GM21619 (cell line): ENCODE results near the gene MYO16.
A peak's percentile ranks its signal among the peaks of the same experiment; 100 is the strongest.
"Not testable (repeated sequence)": the region's sequence is repeated elsewhere in the genome, so short reads cannot be mapped to it uniquely, and the experiment has no call there.

ENCODE experiments used
- ATAC-seq: cut with Tn5 transposase; IDR thresholded peaks from one replicate; pipeline ENCODE4 v1.9.1; 2021; ENCODE audit not compliant: unreplicated experiment

MYO16 gene

DNA sequence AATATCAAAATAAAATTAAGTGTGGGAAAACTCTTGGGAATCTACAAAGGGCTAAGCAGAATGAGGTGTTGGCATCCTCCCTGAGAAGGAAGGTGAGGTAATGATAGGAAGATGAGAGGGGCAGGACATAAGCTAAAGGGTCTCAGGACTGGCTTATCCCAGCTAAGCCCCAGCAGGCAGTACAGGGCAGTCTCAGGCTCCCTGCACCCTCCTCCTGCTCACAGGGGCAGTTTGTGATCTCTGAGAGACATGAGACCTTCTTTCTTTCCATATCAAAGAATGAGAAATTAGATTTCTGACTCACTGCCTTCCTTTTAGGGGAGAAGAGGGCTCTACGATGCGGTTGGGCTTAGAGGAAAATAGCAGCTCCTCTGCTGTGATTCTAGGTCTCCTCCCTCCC, 586.0 kb downstream of the MYO16 start:
- ATAC-seq, result no peak

DNA sequence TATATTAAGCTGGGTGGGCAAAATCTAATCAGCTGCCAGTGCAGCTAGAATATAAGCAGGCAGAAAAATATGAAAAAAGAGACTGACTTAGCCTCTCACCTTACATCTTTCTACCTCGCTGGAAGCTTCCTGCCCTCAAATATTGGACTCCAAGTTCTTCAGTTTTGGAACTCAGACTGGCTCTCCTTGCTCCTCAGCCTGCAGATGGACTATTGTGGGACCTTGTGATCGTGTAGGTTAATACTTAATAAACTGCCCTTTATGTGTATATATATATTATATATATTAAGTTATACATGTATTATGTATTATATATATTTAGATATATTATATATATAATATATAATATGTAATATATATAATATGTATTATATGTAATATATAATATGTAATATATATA, 588.1 kb downstream of the MYO16 start:
- ATAC-seq, result not testable (repeated sequence)

DNA sequence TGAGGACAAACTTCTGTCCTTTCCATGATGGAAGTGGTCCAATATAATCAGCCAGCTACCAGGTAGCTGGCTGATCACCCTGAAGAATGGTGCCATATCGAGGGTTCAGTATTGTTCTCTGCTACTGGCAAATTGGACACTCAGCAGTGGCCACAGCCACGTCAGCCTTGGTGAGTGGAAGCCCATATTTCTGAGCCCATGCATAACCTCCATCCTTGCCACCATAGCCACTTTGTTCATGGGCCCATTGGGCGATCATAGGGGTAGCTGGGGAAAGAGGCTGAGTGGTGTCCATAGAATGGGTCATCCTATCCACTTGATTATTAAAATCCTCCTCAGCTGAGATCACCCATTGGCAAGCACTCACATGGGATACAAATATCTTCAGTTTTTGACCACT, 591.2 kb downstream of the MYO16 start:
- ATAC-seq, result no peak

DNA sequence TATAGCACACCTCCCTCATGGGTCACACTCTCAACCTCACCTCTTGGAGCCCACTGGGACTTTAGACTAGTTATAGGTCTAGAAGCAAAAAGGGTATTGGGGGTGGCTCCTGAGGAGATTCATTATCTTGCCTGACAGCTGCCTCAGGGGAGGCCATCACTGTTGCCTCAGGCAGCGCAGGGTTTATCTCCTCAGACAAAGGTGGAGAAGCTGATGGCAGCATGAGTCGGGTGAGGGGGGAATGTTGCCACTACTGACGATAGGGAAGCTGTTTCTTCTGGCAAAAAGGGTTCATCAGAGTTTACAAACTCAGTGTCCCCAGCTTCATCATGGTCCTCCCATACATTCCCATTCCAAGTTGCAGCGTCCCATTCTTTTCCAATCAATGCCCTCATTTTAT, 594.6 kb downstream of the MYO16 start:
- no peak for ATAC-seq

DNA sequence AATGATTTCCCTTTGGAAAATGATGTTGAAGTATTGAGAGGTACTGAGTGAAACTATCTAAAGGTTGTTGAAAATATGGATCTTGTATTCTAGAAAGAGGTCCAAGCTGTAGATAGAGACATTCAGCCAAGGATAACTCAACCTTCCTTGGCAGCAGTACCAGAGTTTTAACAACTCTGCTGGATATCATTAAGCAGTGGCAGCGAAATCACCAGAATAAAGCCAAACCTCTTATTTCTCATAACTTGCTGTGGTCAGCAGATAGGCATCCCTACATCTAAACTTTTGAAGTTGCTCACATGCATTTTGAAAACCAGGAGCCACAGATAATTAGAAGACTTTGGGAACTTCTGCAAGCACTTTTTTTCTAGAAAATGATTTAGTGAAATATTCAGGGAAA, 597.2 kb downstream of the MYO16 start:
- no peak for ATAC-seq

DNA sequence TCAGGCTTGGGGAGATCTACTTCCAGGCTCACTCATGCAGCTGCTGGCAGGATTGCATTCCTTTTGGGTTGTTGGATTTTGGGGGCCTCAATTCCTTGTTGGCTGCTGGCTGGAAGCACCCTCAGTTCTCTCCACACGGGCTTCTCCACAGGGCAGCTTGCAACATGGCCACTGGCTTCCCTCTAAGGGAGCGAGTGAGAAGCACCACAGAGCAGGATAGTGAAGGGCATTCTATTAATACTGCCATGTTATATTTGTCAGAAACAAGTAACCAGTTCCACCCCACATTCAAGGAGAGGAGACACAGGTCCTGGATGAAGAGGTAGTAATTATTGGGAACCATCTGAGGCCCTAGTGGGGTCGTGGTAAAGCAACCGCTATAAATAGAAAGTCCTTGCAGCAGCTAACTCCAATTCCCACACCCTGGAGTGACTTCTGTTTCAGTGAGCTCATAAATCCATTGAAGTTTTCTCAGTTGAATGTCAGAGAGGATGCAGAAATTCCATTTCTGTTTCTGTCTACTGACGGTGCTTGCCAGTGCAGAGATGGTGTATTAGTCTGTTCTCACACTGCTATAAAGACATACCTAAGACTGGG, 598.0 kb downstream of the MYO16 start:
- ATAC-seq, result no peak

DNA sequence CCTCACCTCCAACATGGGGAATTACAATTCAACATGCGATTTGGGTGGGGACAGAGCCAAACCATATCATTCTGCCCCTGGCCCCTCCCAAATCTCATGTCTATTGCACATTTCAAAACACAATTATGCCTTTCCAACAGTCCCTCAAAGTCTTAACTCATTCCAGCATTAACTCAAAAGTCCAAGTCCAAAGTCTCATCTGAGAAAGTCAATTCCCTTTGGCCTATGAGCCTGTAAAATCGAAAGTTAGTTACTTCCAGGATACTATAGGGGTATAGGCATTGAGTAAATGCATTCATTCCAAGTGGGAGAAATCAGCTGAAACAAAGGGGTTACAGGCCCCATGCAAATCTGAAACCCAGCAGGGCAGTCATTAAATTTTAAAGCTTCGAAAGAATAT, 598.8 kb downstream of the MYO16 start:
- ATAC-seq, result no peak

DNA sequence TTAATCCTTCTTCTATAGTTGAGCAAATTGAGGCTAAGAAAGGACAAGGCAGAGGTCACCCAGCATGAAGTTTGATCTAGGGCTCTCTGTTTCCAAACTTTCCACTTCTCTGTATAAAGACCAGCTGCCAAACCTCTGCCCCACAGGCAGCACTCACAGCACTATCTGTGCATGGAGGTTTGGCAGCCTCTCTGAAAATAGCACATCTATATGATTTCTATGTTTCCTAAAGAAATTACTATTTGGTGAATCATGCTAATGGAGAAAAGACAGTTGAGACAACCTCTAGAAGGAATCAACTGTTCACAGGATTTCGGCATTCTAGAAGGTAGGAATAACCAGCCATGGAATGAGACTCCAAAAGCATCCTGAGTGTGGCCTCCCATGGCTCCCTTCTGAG, 602.5 kb downstream of the MYO16 start:
- ATAC-seq, result no peak

DNA sequence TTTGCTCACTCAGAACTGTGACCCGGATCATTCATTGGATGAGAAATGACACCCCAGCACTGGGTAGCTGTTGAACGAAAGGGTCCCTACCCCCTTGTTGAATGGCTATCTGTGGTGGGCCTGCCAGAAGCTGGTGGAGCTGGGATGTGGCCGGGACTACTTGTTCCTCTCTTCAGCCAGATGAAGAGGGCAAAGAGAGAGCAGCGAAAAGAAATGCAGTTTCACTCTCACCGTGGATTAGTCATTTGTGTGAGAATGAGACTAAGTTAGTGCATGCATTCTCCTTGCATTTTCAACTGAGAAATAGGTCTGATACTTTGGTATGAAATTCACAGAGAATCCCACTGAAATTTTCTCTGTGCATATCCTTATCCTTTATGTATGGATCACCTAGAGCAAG, 603.9 kb downstream of the MYO16 start:
- peak; percentile 76 for ATAC-seq

DNA sequence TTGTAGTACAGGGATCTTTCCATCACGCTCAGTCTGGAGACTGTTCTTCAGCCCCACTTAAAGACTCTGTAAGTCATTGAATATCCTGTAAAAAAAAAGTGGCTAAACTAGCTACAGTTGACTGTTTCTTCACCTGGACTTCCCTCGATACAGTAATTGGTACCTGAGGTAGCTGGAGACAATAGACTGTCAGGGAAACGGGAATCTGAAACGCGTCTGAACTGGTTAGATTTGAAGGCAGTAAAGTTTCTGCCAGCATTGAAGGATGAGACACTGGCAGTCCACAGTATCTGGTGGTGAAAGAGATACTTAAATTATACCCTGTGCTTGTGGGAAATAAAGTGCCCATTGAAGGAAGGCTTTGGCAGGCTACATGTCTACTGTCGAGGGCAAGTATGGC, 606.5 kb downstream of the MYO16 start:
- ATAC-seq, result no peak

DNA sequence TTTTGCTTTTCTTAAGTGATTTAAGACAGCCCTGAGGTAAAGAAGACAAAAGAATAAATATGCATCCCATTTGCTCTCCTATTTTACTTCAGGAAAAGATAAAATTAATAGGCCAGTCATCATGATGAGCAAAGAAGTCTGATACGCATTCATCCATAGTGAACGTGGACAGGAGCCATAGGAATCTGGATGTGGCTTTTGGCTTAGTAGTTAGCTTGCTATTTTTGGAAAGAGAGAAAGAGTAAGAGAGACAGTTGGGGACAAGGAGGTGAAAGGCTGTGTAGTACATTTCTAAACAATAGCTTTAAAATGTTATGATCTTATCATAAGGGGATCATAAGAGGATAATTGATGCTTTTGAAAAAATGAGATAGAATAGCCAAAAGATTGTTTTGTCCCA, 611.7 kb downstream of the MYO16 start:
- ATAC-seq, result no peak

DNA sequence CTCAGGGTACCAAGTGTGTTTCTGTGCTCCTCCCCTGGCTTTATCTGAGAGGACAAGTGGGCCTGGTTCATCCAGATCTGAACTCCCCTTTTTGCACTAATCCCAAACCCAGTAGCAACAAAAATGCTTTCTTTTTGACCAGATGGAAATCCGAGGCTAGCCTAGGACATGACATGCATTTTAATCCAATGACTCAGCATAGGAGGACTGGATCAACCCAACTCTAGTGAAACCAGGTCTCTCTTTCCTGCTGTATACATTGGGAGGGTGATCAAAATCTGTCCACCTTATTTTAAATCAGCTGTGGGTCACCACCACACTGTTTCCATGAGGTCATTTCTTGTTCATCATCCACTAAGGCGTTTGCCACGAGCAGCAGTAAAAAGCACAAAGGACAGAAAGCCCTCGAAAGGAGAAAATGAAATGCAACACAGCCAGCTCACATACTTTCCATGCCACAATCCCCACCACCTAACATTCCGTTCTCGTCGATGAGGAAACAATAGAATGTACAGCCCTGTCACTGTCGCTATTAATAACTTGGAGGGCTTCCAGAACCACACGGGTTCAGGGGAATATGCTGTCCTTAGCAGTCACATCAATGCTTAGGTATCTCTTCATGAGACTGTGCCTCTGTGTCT, 614.0 kb downstream of the MYO16 start:
- no peak for ATAC-seq

DNA sequence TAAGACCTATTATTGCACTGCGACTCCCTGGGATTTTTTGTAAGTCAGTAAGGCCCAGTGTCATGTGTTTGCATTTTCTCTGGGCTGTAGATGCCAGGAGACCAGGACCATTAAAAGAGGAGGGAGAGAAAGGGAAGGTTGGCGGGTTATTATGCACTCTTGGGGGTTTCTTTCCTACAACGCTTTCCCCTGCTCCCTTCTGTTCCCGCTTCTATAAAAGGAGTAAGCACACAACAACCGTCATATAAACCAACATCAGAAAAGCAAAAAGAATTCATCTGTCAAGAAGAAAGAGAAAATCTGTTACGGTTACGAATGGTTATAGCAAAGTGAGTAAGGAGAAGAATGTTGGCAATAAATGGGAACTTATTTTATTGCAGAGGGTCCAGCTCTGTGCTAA, 615.2 kb downstream of the MYO16 start:
- no peak for ATAC-seq

DNA sequence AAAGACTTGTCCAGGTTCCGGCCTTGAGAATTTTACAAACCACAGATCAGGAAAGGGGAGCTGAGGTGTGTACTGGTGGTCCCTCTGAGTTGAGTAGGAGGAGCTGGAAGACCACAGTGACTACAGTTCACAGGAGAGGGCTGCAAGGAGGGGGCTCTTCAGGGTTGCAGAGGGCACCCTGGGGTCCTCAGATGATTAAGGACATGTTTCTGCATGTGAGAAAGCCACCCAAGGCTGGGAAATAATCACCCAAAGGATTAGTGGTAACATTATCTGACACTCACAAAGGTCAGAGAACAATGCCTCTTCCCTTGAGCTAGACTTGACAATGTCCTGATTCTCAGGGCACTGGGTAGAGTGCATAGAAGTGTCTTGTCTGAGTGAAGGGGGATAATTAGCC, 616.6 kb downstream of the MYO16 start:
- no peak for ATAC-seq

DNA sequence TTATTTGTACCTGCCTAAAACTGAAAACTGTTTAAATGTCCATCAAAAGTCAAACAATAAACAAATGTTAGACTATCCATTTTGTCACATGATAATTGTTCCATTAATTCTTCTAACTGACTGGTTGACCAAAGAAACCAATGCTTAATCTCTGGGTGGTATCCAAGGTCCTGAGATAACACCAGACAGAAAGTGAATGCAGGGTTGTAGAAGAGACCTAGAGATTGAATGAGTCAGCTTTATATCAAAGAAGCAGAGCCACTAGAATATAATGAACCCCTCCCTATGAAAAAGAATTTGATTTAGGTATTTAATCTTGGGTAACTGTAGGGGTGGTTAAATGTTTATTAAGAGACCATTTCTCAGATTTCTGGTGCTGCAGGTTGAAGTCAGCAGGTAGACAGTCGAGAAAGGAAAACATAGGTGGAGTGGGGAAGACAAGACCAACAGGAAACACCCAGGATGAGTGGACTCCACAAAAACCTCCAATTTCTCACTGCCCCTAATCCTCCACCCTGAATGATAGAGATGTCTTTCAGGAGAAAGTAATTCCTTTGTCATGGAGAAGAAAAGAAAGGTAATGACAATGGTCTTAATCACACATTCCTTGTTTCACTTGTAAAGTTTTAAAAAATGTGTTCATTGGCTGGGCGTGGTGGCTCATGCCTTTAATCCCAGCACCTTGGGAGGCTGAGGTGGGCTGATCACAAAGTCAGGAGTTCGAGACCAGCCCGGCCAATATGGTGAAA, 620.5 kb downstream of the MYO16 start:
- ATAC-seq, result no peak

DNA sequence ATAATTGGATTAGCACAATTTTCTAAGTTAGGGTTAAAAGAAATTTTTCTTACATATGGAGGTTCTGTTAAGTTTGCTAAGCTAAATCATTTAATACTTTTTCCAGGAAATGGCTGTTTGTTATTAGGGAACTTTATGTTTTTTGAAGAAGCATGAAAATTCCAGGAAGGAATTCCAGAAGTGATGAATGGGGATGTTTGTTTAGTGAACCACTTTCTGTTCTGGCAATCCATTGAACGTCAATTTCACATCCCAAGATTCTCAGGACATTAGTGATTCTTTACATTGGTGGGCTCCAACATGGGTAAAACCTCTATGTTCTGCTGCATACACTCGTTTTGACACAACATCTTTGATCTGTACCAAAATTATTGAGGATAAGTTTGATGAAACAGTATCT, 622.5 kb downstream of the MYO16 start:
- no peak for ATAC-seq

DNA sequence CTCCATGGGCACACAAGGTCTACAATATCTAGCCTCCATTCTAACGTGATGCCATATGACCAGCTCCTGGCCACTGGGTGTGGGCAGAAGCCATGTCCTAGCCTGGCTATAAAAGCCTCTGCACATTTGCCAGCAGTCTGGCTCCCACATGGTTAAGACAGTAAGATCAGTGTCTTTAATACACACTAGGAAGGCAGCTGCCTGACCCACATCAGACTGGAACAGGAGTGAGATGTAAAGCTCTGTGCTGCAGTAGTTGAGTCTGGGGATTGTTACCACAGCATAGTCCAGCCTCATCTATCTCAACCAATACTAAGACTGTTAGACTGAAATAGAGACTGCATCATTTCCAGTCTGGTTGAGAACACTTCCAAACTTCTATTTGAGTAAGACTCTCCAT, 623.9 kb downstream of the MYO16 start:
- no peak for ATAC-seq

DNA sequence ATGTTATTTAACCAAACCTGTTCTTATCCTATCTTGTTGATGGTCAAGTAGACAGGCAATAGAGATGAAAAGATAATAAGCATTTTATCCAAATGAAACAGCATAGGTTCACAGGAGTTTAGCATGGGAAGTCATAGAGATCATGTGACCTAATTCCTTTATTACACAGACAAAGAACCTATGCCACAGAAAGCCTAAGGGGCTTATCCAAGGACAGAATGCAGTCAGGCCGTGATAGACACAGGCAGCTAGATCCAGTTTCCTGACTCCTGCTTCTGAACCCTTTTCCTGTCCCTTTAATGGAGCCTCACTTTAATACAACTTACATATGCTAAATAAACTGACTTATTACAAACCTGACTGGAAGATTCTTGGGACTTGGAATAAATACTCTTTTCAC, 624.9 kb downstream of the MYO16 start:
- ATAC-seq, result no peak

DNA sequence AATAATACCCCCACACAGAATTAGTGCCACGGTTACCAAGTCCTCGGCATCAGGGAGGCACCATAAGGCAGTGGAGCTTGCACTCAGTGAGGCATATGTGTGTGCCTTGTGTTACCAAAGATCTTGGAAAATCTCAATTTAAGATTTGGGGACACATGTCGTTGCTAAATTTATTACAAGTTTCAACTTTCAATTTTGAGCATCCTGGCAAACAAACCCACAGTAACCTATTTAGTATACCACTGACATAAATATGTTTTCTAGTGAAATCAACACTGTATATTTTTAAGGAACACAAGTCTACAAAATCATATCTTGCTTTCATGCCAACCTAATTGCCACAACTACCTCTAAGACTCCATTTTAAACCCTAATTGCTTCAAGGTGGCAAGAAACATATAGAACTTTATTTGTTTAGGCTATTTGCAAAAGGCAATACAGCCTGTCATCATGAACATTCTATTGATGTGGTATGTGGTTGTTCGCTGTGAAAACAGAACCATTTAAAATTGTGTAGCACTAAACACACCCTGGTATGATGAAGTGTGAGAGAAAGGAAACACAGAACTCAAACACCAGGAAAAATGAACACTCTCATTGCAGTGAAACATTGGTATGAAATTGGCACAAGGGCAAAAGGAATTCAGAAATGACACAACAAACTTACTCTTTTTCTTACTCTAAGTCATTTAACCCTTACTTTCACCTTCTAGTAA, 625.9 kb downstream of the MYO16 start:
- no peak for ATAC-seq

DNA sequence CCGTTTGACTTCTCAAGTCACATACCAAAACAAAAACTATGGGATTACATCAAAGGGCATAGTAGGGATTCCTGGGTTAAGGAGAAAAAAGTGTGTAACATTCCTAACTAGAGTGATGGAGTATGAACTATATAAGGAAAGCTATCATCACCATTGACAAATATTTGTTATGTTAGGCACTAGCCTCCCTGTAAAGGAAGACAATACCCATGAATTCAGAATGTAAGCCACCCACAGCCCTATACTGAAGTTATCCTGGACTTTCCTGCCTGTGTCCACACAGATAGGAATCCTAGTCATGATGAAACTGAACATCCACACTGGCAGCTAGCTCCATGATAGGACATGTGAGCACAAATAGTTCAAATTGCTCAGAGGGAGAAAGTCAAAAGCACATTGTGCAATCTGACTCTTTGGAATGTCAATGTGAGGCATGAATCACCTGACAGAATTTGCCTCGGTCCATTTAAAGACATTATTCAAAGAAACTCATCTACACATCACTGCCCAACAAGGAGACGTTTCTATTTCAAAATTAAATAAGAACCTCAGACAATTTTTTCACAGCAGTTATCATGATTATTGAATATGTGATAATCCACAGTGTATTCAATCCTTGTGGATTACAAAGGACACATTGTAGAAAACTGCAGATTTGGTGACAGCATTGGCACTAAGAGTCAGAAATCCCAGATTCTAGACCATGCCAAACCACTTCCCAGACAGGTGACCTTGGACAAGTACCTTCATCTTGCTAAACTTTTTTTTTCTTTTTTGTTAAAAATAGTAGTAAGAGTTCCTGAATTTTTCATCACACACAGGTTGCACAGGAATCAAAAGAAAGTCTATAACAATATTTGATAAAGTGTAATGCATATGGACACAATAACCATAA, 627.7 kb downstream of the MYO16 start:
- ATAC-seq, result no peak
